ENCODE results near the gene TBC1D32. TPM values are rescaled to one million over a fixed set of nuclear protein-coding genes. Genes with fewer than 3 reads are reported as not detected.

The TBC1D32 gene
- total RNA-seq, 1 donor from 2014 or later: 13.6 TPM

DNA sequence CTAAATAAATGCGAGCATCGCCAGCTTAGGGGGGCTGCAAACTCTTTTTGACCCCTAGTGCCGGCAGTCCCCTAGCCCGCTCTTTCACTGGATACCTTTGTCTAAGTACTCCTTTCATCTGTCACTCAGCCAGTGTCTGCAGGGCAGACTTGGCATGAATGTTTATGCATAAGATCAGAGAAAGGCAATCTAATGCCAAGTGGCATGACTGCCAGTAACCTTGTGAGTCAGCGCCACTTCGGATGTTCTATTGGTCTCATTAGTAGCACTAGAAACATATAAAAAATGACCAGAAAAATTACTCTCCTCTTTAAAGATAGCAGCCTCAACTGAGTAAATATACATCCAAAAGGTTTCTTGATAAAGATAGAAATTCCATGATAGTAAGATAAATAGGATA is 192.2 kb downstream of the TBC1D32 start:
- Mint-ChIP-seq H3K4me3 (no peak overlapping the region), H3K36me3 (ENCODE audit: low read depth) (peaks cover 16% of the 10 kb centered on the region), H3K9me3 (peaks cover 6% of the 10 kb centered on the region), H3K27me3 (ENCODE audit: low read depth) (no peaks in the 10 kb centered on the region), H3K27ac (ENCODE audit: unreplicated experiment) (no peak overlapping the region), H3K4me1 (no peaks in the 10 kb centered on the region)
- DNase-seq (ENCODE audit: low read depth, low spot score): no peak
- TF ChIP-seq, protein P1, sequence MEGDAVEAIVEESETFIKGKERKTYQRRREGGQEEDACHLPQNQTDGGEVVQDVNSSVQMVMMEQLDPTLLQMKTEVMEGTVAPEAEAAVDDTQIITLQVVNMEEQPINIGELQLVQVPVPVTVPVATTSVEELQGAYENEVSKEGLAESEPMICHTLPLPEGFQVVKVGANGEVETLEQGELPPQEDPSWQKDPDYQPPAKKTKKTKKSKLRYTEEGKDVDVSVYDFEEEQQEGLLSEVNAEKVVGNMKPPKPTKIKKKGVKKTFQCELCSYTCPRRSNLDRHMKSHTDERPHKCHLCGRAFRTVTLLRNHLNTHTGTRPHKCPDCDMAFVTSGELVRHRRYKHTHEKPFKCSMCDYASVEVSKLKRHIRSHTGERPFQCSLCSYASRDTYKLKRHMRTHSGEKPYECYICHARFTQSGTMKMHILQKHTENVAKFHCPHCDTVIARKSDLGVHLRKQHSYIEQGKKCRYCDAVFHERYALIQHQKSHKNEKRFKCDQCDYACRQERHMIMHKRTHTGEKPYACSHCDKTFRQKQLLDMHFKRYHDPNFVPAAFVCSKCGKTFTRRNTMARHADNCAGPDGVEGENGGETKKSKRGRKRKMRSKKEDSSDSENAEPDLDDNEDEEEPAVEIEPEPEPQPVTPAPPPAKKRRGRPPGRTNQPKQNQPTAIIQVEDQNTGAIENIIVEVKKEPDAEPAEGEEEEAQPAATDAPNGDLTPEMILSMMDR (conservative IDR thresholded peaks at IDR 0.05): no peak

DNA sequence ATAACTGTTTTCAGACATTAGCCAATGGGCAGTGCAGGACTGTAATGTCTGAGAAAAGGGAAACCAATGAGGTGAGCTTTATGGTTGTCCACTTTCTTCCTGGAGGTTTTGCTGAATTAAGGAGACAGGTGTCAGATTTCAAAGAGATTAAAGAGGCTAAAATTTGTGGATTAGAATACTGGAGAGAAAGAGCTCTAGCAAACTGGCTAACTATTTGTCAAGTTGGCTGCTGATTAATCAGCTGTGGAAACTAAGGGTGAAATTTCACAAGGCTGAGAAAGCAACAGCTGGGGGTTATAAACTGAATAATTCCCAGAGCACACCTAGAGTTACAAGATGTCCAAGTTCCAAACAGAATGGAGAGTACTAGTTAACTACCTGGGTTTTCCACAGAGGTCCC is 198.9 kb downstream of the TBC1D32 start:
- Mint-ChIP-seq H3K27ac (ENCODE audit: unreplicated experiment) (no peak overlapping the region), H3K4me1 (no peaks in the 10 kb centered on the region), H3K9me3 (no peaks in the 10 kb centered on the region), H3K27me3 (ENCODE audit: low read depth) (no peaks in the 10 kb centered on the region), H3K36me3 (ENCODE audit: low read depth) (no peaks in the 10 kb centered on the region), H3K4me3 (no peak overlapping the region)
- DNase-seq (ENCODE audit: low read depth, low spot score): no peak
- TF ChIP-seq, protein P1 (conservative IDR thresholded peaks at IDR 0.05): no peak

DNA sequence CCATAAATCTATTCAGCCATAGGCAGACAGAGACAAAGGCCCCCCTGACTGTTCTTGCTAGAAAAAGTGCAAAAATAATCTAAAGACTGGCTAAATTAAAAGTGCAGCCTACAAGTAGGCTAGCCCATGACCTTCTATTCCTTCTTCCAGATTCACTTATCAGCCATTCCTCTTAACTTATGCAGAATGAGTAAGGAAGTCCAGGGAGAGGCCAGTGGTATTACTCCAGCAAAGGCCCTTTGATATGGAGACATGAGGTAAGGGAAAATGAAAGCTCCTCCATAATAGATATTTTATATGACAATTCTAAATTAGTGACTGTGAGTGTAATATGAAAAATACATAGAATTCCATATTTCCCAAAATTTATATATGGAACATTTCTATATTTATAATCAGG is 199.4 kb downstream of the TBC1D32 start:
- Mint-ChIP-seq H3K36me3 (ENCODE audit: low read depth) (no peaks in the 10 kb centered on the region), H3K9me3 (no peaks in the 10 kb centered on the region), H3K4me3 (no peak overlapping the region), H3K27ac (ENCODE audit: unreplicated experiment) (no peak overlapping the region), H3K4me1 (no peaks in the 10 kb centered on the region), H3K27me3 (ENCODE audit: low read depth) (no peaks in the 10 kb centered on the region)
- TF ChIP-seq, protein P1 (conservative IDR thresholded peaks at IDR 0.05): no peak
- DNase-seq (ENCODE audit: low read depth, low spot score): no peak

DNA sequence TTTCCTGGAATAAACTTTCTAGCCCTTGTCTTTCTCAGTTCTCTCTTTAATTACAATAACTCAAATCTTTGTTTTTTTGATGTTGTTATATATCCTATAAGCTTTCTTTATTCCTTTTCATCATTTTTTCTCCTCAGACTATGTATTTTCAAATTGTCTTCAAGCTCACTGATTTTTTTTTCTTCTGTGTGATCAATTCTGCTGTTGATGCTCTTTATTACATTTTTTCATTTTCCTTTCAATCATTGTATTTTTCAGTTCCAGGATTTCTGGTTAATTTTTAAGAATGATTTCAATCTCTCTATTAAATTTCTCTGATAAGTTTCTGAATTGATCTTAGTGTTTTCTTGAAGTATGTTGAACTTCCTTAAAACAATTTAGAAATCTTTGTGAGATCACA is 209.7 kb downstream of the TBC1D32 start:
- Mint-ChIP-seq H3K9me3 (peaks cover 12% of the 10 kb centered on the region), H3K27ac (ENCODE audit: unreplicated experiment) (no peak overlapping the region), H3K4me3 (no peak overlapping the region), H3K27me3 (ENCODE audit: low read depth) (no peaks in the 10 kb centered on the region), H3K36me3 (ENCODE audit: low read depth) (peaks cover 24% of the 10 kb centered on the region), H3K4me1 (no peaks in the 10 kb centered on the region)
- no peak for DNase-seq (ENCODE audit: low read depth, low spot score)
- TF ChIP-seq, protein P1 (conservative IDR thresholded peaks at IDR 0.05): no peak

DNA sequence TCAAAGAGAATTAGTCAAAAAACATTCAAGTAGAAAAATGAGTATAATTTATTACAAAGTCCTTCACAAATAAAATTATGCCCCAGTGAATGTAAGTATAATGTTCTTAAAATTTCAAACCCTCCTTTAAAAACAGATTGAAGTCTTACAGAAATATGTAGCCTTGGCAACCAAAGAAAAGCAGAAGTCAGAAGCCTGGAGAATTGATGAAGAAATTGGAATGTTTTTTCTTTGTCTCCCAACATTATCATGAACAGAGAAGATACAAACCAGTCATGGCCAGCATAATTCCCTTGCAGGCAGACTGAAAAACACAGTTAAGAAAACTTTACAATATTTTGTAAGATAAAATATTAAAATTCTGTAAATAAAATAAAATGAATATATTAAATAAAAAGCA is 221.9 kb downstream of the TBC1D32 start:
- TF ChIP-seq, protein P1 (conservative IDR thresholded peaks at IDR 0.05): no peak
- no peak for DNase-seq (ENCODE audit: low read depth, low spot score)
- no peaks in the 10 kb centered on the region for H3K27me3 Mint-ChIP-seq (ENCODE audit: low read depth)
- no peak overlapping the region for H3K27ac Mint-ChIP-seq (ENCODE audit: unreplicated experiment)
- H3K9me3 Mint-ChIP-seq: no peaks in the 10 kb centered on the region
- H3K36me3 Mint-ChIP-seq (ENCODE audit: low read depth): no peaks in the 10 kb centered on the region
- no peak overlapping the region for H3K4me3 Mint-ChIP-seq
- H3K4me1 Mint-ChIP-seq: no peaks in the 10 kb centered on the region

DNA sequence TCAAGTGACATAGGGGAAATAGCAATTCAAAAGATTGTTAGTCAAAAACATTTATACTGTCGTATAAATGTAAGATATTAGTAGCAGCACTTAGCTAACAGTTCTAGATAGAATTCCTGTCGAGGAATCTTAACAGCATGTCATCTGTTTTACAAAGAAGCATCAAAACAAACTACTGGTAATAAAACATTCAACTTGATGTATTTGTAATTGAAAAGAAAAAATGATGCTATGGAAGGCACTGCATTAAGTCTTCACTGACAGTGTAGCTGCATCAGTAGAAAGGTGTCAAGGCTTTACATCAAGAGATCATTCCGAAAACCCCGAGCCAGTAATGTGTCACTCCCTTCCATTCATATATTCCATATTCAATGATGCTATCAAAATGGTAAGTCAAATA is 223.5 kb downstream of the TBC1D32 start:
- Mint-ChIP-seq H3K9me3 (no peaks in the 10 kb centered on the region), H3K4me3 (no peak overlapping the region), H3K27me3 (ENCODE audit: low read depth) (no peaks in the 10 kb centered on the region), H3K4me1 (no peaks in the 10 kb centered on the region), H3K36me3 (ENCODE audit: low read depth) (no peaks in the 10 kb centered on the region), H3K27ac (ENCODE audit: unreplicated experiment) (no peak overlapping the region)
- TF ChIP-seq, protein P1 (conservative IDR thresholded peaks at IDR 0.05): no peak
- no peak for DNase-seq (ENCODE audit: low read depth, low spot score)

Measured in neural crest cell (in vitro differentiated cells).